Upper lobe of left lung (tissue), 4 donors: ENCODE results near the gene ZBTB46.

Source experiments
- CTCF ChIP-seq, 6 experiments: fragments of 450-650 bp in 4 of 6; fragments of 200-600 bp in 2 of 6; sonication (generic) in 2 of 6; IDR thresholded peaks; one replicate each; pipeline ENCODE4 v1.5.1; 2016 to 2019; ENCODE audit warnings: antibody characterized with exemption in 6 of 6
- POLR2A ChIP-seq, 4 donors: fragments of 450-650 bp; IDR thresholded peaks; one replicate each; pipeline ENCODE4 v1.5.1; 2016 to 2017; ENCODE audit warnings: antibody characterized with exemption in 4 of 4, mild to moderate bottlenecking in 2 of 4

- TF ChIP-seq CTCF (IDR thresholded peaks at IDR 0.05), result no peak
- TF ChIP-seq POLR2A (IDR thresholded peaks at IDR 0.05), result no peak
Measured at GRCh38 chr20:63807654-63808053, 23.4 kb downstream of the ZBTB46 start.
